Measurements from ENCODE around the gene MRPL58. TPM values are rescaled to one million over a fixed set of nuclear protein-coding genes. Genes with fewer than 3 reads are reported as not detected.

The MRPL58 gene
- total and polyA plus RNA-seq, 4 donors = 14.7 to 55.5 (median 35.7) TPM

GRCh38 chr17:75061618-75062017 lies 49.1 kb downstream of the MRPL58 start:
- Histone ChIP-seq H3K4me1 (ENCODE audit: control insufficient read depth in 5 of 5, insufficient read depth in 5 of 5, low read length in 5 of 5) (peaks cover 0 to 5% (median 0%) of the 10 kb centered on the region in 5 donors), H3K27ac (ENCODE audit: low read depth in 1 of 2, low read length in 1 of 2) (no peak overlapping the region), H3K27me3 (ENCODE audit: control insufficient read depth in 3 of 3, insufficient read depth in 3 of 3, low read length in 2 of 3) (no peaks in the 10 kb centered on the region), H3K36me3 (ENCODE audit: control insufficient read depth in 4 of 4, insufficient read depth in 4 of 4, low read length in 4 of 4) (peaks cover 2 to 44% (median 31%) of the 10 kb centered on the region in 4 donors), H3K4me3 (no peak overlapping the region), H3K9me3 (ENCODE audit: control insufficient read depth in 4 of 4, insufficient read depth in 3 of 4, low read length in 3 of 4) (peaks cover 0 to 3% (median 0%) of the 10 kb centered on the region in 4 donors), H3K9ac (ENCODE audit: insufficient read depth in 1 of 2, low read length in 2 of 2) (no peak overlapping the region)
- DNase-seq (no peak), ATAC-seq (ENCODE audit: insufficient read depth, low FRiP score) (no peak)
- TF ChIP-seq CTCF (IDR thresholded peaks at IDR 0.05; ENCODE audit: control extremely low read depth, extremely low read depth) = no peak
- WGBS, 2 donors = 91 to 93% methylated on average over 8 of the region's 8 CpGs

GRCh38 chr17:75063201-75063600 lies 50.7 kb downstream of the MRPL58 start:
- no peak overlapping the region for H3K9ac ChIP-seq (ENCODE audit: insufficient read depth in 1 of 2, low read length in 2 of 2)
- DNase-seq (no peak), ATAC-seq (ENCODE audit: insufficient read depth, low FRiP score) (no peak)
- H3K27ac ChIP-seq (ENCODE audit: low read depth in 1 of 2, low read length in 1 of 2) = no peak overlapping the region
- no peak overlapping the region for H3K4me3 ChIP-seq
- peaks cover 0 to 5% (median 0%) of the 10 kb centered on the region in 5 donors for H3K4me1 ChIP-seq (ENCODE audit: control insufficient read depth in 5 of 5, insufficient read depth in 5 of 5, low read length in 5 of 5)
- no peak for TF ChIP-seq CTCF (IDR thresholded peaks at IDR 0.05; ENCODE audit: control extremely low read depth, extremely low read depth)
- H3K36me3 ChIP-seq (ENCODE audit: control insufficient read depth in 4 of 4, insufficient read depth in 4 of 4, low read length in 4 of 4) = peaks cover 2 to 43% (median 31%) of the 10 kb centered on the region in 4 donors
- 93 to 95% methylated on average over 13 of the region's 13 CpGs for WGBS, 2 donors
- no peaks in the 10 kb centered on the region for H3K27me3 ChIP-seq (ENCODE audit: control insufficient read depth in 3 of 3, insufficient read depth in 3 of 3, low read length in 2 of 3)
- H3K9me3 ChIP-seq (ENCODE audit: control insufficient read depth in 4 of 4, insufficient read depth in 3 of 4, low read length in 3 of 4) = peaks cover 0 to 3% (median 0%) of the 10 kb centered on the region in 4 donors

- 92 to 96% methylated on average over 3 of the region's 3 CpGs for WGBS, 2 donors
- H3K9me3 ChIP-seq (ENCODE audit: control insufficient read depth in 4 of 4, insufficient read depth in 3 of 4, low read length in 3 of 4) = peaks cover 0 to 3% (median 0%) of the 10 kb centered on the region in 4 donors
- H3K4me3 ChIP-seq = no peak overlapping the region
- ATAC-seq (ENCODE audit: insufficient read depth, low FRiP score) (no peak), DNase-seq (no peak)
- no peak overlapping the region for H3K27ac ChIP-seq (ENCODE audit: low read depth in 1 of 2, low read length in 1 of 2)
- H3K4me1 ChIP-seq (ENCODE audit: control insufficient read depth in 5 of 5, insufficient read depth in 5 of 5, low read length in 5 of 5) = peaks cover 0 to 5% (median 0%) of the 10 kb centered on the region in 5 donors
- H3K36me3 ChIP-seq (ENCODE audit: control insufficient read depth in 4 of 4, insufficient read depth in 4 of 4, low read length in 4 of 4) = peaks cover 2 to 43% (median 31%) of the 10 kb centered on the region in 4 donors
- H3K9ac ChIP-seq (ENCODE audit: insufficient read depth in 1 of 2, low read length in 2 of 2) = no peak overlapping the region
- no peak for TF ChIP-seq CTCF (IDR thresholded peaks at IDR 0.05; ENCODE audit: control extremely low read depth, extremely low read depth)
- H3K27me3 ChIP-seq (ENCODE audit: control insufficient read depth in 3 of 3, insufficient read depth in 3 of 3, low read length in 2 of 3) = no peaks in the 10 kb centered on the region
Observed at GRCh38 chr17:75063626-75064025, 51.2 kb downstream of the MRPL58 start.

- TF ChIP-seq CTCF (IDR thresholded peaks at IDR 0.05; ENCODE audit: control extremely low read depth, extremely low read depth) = no peak
- H3K4me3 ChIP-seq = no peak overlapping the region
- ATAC-seq (ENCODE audit: insufficient read depth, low FRiP score) (no peak), DNase-seq (no peak)
- peaks cover 2 to 43% (median 31%) of the 10 kb centered on the region in 4 donors for H3K36me3 ChIP-seq (ENCODE audit: control insufficient read depth in 4 of 4, insufficient read depth in 4 of 4, low read length in 4 of 4)
- H3K9ac ChIP-seq (ENCODE audit: insufficient read depth in 1 of 2, low read length in 2 of 2) = no peak overlapping the region
- H3K9me3 ChIP-seq (ENCODE audit: control insufficient read depth in 4 of 4, insufficient read depth in 3 of 4, low read length in 3 of 4) = peaks cover 0 to 3% (median 0%) of the 10 kb centered on the region in 4 donors
- peaks cover 0 to 5% (median 0%) of the 10 kb centered on the region in 5 donors for H3K4me1 ChIP-seq (ENCODE audit: control insufficient read depth in 5 of 5, insufficient read depth in 5 of 5, low read length in 5 of 5)
- H3K27me3 ChIP-seq (ENCODE audit: control insufficient read depth in 3 of 3, insufficient read depth in 3 of 3, low read length in 2 of 3) = no peaks in the 10 kb centered on the region
- H3K27ac ChIP-seq (ENCODE audit: low read depth in 1 of 2, low read length in 1 of 2) = no peak overlapping the region
- WGBS, 2 donors = 95 to 96% methylated on average over 11 of the region's 11 CpGs
Observed at GRCh38 chr17:75064040-75064439, 51.6 kb downstream of the MRPL58 start.

All from lung (tissue), 12 donors.